D721Med (cell line): ENCODE results near the gene PRKCD.

Experiments
- DNase-seq: peaks from one replicate; pipeline ENCODE4 v3.0.0; 2011; ENCODE audit warnings: low spot score; ENCODE audit not compliant: insufficient read length
- FAIRE-seq: peaks from 2 replicates; lab custom pipeline; 2011; peaks lifted over from hg19 to GRCh38; lab: Jason Lieb, UNC
- CTCF ChIP-seq: IDR thresholded peaks from 2 replicates; pipeline ENCODE4 v1.5.1; 2012; ENCODE audit warnings: mild to moderate bottlenecking, control low read depth; ENCODE audit not compliant: insufficient read depth; ENCODE audit errors: missing control alignments

The PRKCD gene

GRCh38 chr3:53234130-53234840, 73.3 kb downstream of the PRKCD start:
- peak; percentile 10 for DNase-seq

GRCh38 chr3:53234841-53235232, 73.8 kb downstream of the PRKCD start:
- peak; percentile 12 for DNase-seq
- TF ChIP-seq CTCF, result no peak
- FAIRE-seq, result no peak

More at GRCh38 chr3:53234130-53234840, 73.3 kb downstream of the PRKCD start:
- no peak for TF ChIP-seq CTCF
- no peak for FAIRE-seq

- FAIRE-seq, result no peak
- TF ChIP-seq CTCF, result no peak
- no peak for DNase-seq
Measured at GRCh38 chr3:53235545-53235944, 74.5 kb downstream of the PRKCD start.

GRCh38 chr3:53236112-53236841, 75.3 kb downstream of the PRKCD start:
- FAIRE-seq (no peak), DNase-seq (no peak)
- no peak for TF ChIP-seq CTCF

GRCh38 chr3:53238051-53238850, 77.2 kb downstream of the PRKCD start:
- DNase-seq, result no peak
- no peak for TF ChIP-seq CTCF
- no peak for FAIRE-seq

- DNase-seq, result no peak
- FAIRE-seq, result no peak
- no peak for TF ChIP-seq CTCF
Measured at GRCh38 chr3:53238886-53239285, 77.9 kb downstream of the PRKCD start.

- TF ChIP-seq CTCF, result no peak
- no peak for DNase-seq
- no peak for FAIRE-seq
Measured at GRCh38 chr3:53239800-53240199, 78.8 kb downstream of the PRKCD start.
